Spinal cord (tissue), 10 donors: ENCODE measurements around the gene C7orf57. TPM values are rescaled to one million over a fixed set of nuclear protein-coding genes. Genes with fewer than 3 reads are reported as not detected.
A peak's percentile ranks its signal among the peaks of the same experiment; 100 is the strongest.

Experiments
- DNase-seq, 6 donors: peaks; one replicate each; pipeline versions ENCODE4 v3.0.0 to v3.0.0-alpha.2; 2013 to 2015; ENCODE audit warnings: low spot score in 6 of 6, low read depth in 4 of 6
- H3K27ac ChIP-seq: one replicate; pipeline ENCODE4 v1.5.1; 2013; ENCODE audit warnings: low read depth, low read length, control low read depth
- H3K27me3 ChIP-seq: one replicate; pipeline ENCODE4 v1.6.1; 2013; ENCODE audit warnings: low read length; ENCODE audit not compliant: control insufficient read depth, insufficient read depth
- H3K36me3 ChIP-seq: one replicate; pipeline ENCODE4 v1.6.1; 2013; ENCODE audit warnings: low read length; ENCODE audit not compliant: control insufficient read depth, insufficient read depth
- H3K4me1 ChIP-seq: one replicate; pipeline ENCODE4 v1.6.1; 2013; ENCODE audit warnings: low read length; ENCODE audit not compliant: control insufficient read depth, insufficient read depth
- H3K4me3 ChIP-seq: one replicate; pipeline ENCODE4 v1.5.1; 2013; ENCODE audit warnings: low read depth, low read length, control low read depth
- H3K9me3 ChIP-seq: one replicate; pipeline ENCODE4 v1.6.1; 2013; ENCODE audit warnings: low read length; ENCODE audit not compliant: control insufficient read depth, insufficient read depth
- WGBS: methylation state at CpG from one replicate; pipeline ENCODE4 v1.1.5; 2013; ENCODE audit warnings: missing lambda C conversion rate; ENCODE audit not compliant: insufficient coverage; 5-methylcytosine and 5-hydroxymethylcytosine counted together
- polyA plus RNA-seq, 2 donors: library from polyadenylated mRNA; unstranded; fragments of 120-200 nt; gene quantifications; one replicate each; pipeline ENCODE4 v1.2.1, GENCODE V29; 2013; ENCODE audit not compliant: insufficient read length in 2 of 2
- total RNA-seq, 2 donors: library from RNA; depleted of rRNA in 1 of 2; stranded (reverse); fragments of 120-200 nt in 1 of 2; fragments of >200 nt in 1 of 2; gene quantifications; one replicate each; pipeline versions ENCODE4 v1.2.3 to v1.2.4, GENCODE V29; 2013 to 2014
- donor health status: healthy.

Gene C7orf57
- total and polyA plus RNA-seq, 4 donors: 1.8 to 7.9 (median 4.6) TPM

DNA sequence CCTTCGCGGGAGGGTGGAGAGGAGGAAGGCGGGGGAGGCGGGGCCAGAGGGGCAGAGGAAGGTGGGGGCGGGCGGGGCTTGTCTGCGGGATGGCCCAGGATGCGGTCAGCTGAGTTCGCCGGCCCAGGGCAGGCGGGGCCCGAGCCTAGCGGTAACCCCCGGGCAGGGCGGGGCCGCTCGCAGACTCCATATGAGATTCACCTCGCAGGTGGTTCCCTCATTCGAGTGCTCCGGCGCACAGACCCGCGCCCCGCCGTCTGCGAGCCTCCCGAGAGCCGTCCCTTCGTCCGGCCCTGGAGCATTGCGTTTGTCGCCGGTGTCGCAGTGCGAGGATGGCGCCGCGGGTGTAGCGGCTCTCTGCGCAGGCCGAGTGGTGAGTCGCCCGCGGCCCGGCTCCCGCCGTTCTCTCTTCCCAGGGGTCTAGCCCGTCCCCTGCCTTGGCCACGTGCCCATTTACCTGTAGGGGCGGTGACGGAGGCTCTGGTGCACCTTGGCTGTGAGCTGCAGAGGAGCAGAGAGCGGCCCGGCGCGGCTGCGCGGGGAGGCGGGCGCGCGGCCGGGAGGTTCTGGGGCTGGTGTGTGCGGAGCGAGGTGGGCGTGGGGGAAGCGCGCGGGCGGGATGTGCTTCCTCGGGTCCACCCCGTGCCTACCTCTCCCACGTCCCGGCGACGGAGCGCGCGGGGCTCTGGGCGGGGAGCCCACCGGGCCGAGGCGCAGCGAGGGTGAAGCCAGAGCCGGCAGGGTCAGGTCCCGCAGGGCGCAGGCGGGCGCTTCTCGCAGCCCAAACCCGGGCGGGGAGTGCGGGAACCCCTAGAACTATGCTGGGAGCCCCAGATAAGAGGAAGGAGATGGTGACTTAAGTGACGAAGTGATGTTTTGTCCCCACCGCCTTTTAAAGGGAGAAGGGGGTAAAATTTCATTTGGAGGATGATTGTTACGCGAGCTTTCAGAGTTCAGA lies 54.0 kb downstream of the C7orf57 start, which contains the start of gene UPP1:
Gene UPP1 (plus strand): TSS at position 220 of the 958 bp plus-strand sequence. CDS start 5,519 bp downstream, outside the sequence.
- Histone ChIP-seq H3K27ac (no peak within 1 kb of the TSS), H3K4me1 (peaks cover 20% of the 10 kb centered on the region), H3K36me3 (peaks cover 20% of the 10 kb centered on the region), H3K9me3 (no peaks in the 10 kb centered on the region), H3K27me3 (no peaks in the 10 kb centered on the region), H3K4me3 (peak within 1 kb of the TSS; percentile 60)
- WGBS: under 1% methylated on average over 92 of the region's 96 CpGs
- peak in 5 of 6 donors; percentile 31 to 86 (median 37) for DNase-seq

GRCh38 chr7:48090095-48090805 lies 54.9 kb downstream of the C7orf57 start:
- H3K27me3 ChIP-seq: no peaks in the 10 kb centered on the region
- 7% methylated on average over 28 of the region's 28 CpGs for WGBS
- no peaks in the 10 kb centered on the region for H3K9me3 ChIP-seq
- H3K36me3 ChIP-seq: peaks cover 22% of the 10 kb centered on the region
- H3K27ac ChIP-seq: no peak overlapping the region
- peak overlapping the region; percentile 36 for H3K4me3 ChIP-seq
- H3K4me1 ChIP-seq: peaks cover 20% of the 10 kb centered on the region
- peak in 5 of 6 donors; percentile 5 to 56 (median 15) for DNase-seq

DNA sequence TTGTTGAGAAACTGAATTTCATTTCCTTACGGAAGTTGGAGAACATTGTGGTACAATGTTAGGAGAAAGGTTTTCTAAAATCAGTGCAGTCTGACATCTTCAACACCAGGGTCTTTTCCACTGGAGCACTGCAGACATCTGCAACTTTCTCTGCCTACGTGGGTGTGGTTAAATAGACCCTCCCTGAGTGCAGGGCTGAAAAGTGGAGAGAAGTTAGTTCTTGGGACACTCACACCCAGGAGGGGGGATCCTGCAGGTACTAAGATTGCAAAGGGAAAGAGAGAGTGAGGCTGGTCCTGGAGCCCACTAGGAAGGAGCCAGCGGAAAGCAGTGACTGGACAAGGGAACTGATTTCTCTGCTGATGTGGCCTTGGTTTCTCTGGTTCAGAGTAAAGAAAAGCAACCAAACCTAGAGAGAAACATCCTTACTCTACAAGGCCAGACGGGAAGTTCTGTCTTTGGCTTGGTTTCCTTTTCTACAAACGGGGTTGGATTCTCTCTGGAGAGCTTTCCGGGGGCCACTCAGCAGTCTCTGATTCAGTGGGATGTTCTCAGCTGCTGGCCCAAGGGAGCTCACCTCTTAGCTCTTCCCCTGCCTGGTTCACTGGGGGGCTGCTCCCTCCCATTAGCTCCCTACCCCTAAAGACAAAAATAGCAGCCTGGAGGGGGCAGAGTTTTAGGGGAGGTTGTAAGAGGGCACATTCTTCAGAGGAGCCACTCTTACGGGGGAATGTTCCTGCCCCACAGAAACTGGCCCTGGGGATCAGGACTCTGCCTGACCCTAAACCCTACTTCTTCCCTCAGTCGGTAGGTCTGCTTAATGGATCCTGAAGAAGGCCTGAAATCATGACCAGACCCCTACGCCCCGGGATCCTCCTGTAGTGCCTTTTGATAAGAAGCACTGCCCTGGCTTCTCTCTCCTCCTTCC lies 56.4 kb downstream of the C7orf57 start:
- Histone ChIP-seq H3K4me3 (no peak overlapping the region), H3K27me3 (no peaks in the 10 kb centered on the region), H3K27ac (no peak overlapping the region), H3K4me1 (peaks cover 20% of the 10 kb centered on the region), H3K9me3 (no peaks in the 10 kb centered on the region), H3K36me3 (peaks cover 26% of the 10 kb centered on the region)
- WGBS: 100% methylated on average over 5 of the region's 10 CpGs
- no peak for DNase-seq

- peaks cover 8% of the 10 kb centered on the region for H3K4me1 ChIP-seq
- WGBS: 80% methylated on average over 1 of the region's 3 CpGs
- H3K9me3 ChIP-seq: no peaks in the 10 kb centered on the region
- peaks cover 29% of the 10 kb centered on the region for H3K36me3 ChIP-seq
- DNase-seq: peak in 1 of 6 donors; percentile 10
- no peak overlapping the region for H3K4me3 ChIP-seq
- H3K27ac ChIP-seq: no peak overlapping the region
- no peaks in the 10 kb centered on the region for H3K27me3 ChIP-seq
Observed at GRCh38 chr7:48094861-48095293, 59.5 kb downstream of the C7orf57 start.

DNA sequence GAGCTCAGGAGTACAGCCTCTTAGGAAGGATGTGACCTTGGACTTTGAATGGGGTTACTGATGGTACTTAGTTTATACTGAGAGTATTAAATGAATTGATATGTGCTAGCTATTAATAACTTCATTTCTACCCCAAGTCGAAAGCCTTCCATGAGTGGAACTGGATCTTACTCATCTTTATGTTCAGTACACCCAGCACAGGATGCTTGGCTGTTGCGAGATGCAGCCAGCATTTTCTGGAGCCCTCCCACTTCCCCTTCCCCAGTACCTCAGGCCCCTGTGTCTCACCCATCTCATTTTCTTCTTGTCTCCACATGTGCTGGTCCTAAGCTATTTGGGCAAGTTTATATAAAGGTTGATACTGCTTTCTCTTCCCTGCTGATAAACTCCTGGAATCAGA lies 60.9 kb downstream of the C7orf57 start:
- no peak overlapping the region for H3K4me3 ChIP-seq
- H3K4me1 ChIP-seq: no peaks in the 10 kb centered on the region
- no peaks in the 10 kb centered on the region for H3K27me3 ChIP-seq
- H3K36me3 ChIP-seq: peaks cover 29% of the 10 kb centered on the region
- H3K9me3 ChIP-seq: no peaks in the 10 kb centered on the region
- 100% methylated on average over 2 of the region's 2 CpGs for WGBS
- no peak for DNase-seq
- no peak overlapping the region for H3K27ac ChIP-seq

DNA sequence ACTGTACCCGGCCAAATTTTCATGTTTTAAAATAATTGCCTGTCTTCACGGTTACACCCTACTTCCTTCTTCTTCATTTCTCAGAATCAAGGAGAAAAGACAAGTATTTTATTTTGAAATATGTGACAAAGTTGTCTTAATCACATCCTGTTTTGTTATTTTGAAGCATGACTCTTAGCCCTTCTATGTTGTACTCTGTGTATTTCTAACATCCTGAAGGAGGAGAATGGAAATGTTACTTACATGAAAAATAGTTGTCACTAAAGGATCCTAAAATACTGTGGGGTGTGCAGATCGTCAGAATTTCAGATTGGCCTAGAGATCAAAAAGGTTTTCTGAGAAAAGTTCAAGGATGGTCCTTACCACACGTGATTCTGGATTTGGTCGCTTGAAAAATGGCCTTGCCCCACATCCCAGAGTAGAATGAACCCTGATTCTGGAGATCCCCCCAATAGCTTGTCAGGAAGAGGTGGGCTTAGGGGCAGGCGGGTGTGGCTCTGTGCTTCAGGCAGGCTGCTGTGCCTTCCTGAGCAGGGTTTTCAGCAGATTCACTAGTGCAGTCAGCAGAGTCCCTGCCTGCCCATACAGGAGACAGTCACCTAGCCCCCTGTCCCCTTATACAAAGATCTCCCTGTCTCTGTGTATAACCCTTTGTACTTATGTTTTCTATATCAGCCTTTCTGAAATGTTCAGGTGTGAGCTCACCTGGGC lies 62.3 kb downstream of the C7orf57 start:
- Histone ChIP-seq H3K9me3 (no peaks in the 10 kb centered on the region), H3K27me3 (no peaks in the 10 kb centered on the region), H3K27ac (no peak overlapping the region), H3K4me1 (no peaks in the 10 kb centered on the region), H3K36me3 (peaks cover 28% of the 10 kb centered on the region), H3K4me3 (no peak overlapping the region)
- DNase-seq: no peak
- 81% methylated on average over 4 of the region's 6 CpGs for WGBS

DNA sequence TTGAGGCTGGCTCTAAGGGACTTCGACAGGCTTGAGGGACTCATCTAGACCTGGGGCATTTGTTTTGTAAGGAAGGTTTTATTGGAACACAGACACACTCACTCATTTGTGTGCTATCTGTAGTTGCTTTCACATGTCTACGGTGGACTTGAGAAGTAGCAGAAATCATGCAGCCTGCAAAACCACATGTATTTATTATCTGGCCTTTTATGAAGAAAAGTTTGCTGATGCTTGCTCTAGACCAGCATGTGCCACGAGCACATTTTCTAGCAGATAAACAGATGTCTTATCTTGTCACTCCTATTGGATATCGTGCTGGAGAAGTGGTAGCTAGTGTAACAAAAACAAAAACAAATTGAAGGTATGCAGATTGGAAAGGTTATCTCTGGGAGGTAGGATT lies 63.5 kb downstream of the C7orf57 start:
- H3K36me3 ChIP-seq: peaks cover 29% of the 10 kb centered on the region
- DNase-seq: no peak
- no peak overlapping the region for H3K4me3 ChIP-seq
- WGBS: no CpG with 5 or more reads among the region's 4 CpGs
- no peak overlapping the region for H3K27ac ChIP-seq
- no peaks in the 10 kb centered on the region for H3K4me1 ChIP-seq
- no peaks in the 10 kb centered on the region for H3K27me3 ChIP-seq
- H3K9me3 ChIP-seq: no peaks in the 10 kb centered on the region

DNA sequence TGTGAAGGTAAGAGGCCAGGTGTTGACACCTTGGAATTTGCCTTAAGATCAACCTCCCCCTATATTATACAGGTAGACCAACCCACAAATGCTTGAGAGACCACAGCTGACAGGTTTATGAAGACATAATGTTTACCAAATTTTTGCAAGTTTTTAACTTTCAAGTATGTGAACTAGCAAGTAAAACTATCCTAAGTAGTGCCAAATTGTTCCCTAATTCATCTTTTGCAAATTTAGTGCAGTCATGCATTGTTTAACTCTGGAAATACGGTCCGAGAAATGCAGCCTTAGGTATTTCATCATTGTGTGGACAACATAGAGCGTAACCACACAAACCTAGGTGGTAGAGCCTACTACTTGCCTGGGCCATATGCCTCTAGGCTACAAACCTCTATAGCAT lies 64.4 kb downstream of the C7orf57 start:
- H3K4me1 ChIP-seq: no peaks in the 10 kb centered on the region
- DNase-seq: no peak
- no peaks in the 10 kb centered on the region for H3K9me3 ChIP-seq
- H3K36me3 ChIP-seq: peaks cover 29% of the 10 kb centered on the region
- H3K27me3 ChIP-seq: no peaks in the 10 kb centered on the region
- H3K27ac ChIP-seq: no peak overlapping the region
- WGBS: 80% methylated on average over 3 of the region's 3 CpGs
- no peak overlapping the region for H3K4me3 ChIP-seq
